GM18499 (cell line): ENCODE data around the gene CDK5.
A peak's percentile ranks its signal among the peaks of the same experiment; 100 is the strongest.
"Not testable (repeated sequence)": the region's sequence is repeated elsewhere in the genome, so short reads cannot be mapped to it uniquely, and the experiment has no call there.

Experiments used
- ATAC-seq: cut with Tn5 transposase; IDR thresholded peaks from one replicate; pipeline ENCODE4 v1.9.1; 2021; ENCODE audit warnings: moderate number of reproducible peaks; ENCODE audit not compliant: insufficient read depth, unreplicated experiment

The CDK5 gene

GRCh38 chr7:151018421-151019129 lies 39.1 kb downstream of the CDK5 start:
- ATAC-seq: no peak

GRCh38 chr7:151017953-151018420 lies 39.7 kb downstream of the CDK5 start:
- ATAC-seq: no peak

GRCh38 chr7:151017370-151017952 lies 40.2 kb downstream of the CDK5 start:
- ATAC-seq: no peak

- no peak for ATAC-seq
Measured at GRCh38 chr7:151016942-151017341, 40.8 kb downstream of the CDK5 start.

GRCh38 chr7:151016505-151016904 lies 41.2 kb downstream of the CDK5 start:
- no peak for ATAC-seq

GRCh38 chr7:151015967-151016366 lies 41.7 kb downstream of the CDK5 start:
- no peak for ATAC-seq

- ATAC-seq: no peak
Measured at GRCh38 chr7:151014950-151015349, 42.7 kb downstream of the CDK5 start.

GRCh38 chr7:151013733-151014497 lies 43.8 kb downstream of the CDK5 start:
- ATAC-seq: no peak

- no peak for ATAC-seq
Measured at GRCh38 chr7:151013356-151013732, 44.4 kb downstream of the CDK5 start.

- no peak for ATAC-seq
Measured at GRCh38 chr7:151012911-151013347, 44.8 kb downstream of the CDK5 start.

GRCh38 chr7:151012031-151012692 lies 45.5 kb downstream of the CDK5 start:
- ATAC-seq: no peak

GRCh38 chr7:151011616-151012015 lies 46.1 kb downstream of the CDK5 start:
- not testable (repeated sequence) for ATAC-seq

GRCh38 chr7:151011097-151011409 lies 46.6 kb downstream of the CDK5 start:
- ATAC-seq: no peak

- ATAC-seq: no peak
Measured at GRCh38 chr7:151010307-151011096, 47.2 kb downstream of the CDK5 start.

- no peak for ATAC-seq
Measured at GRCh38 chr7:151010037-151010306, 47.7 kb downstream of the CDK5 start.

- no peak for ATAC-seq
Measured at GRCh38 chr7:151009327-151010036, 48.2 kb downstream of the CDK5 start.

GRCh38 chr7:151008511-151009323 lies 49.0 kb downstream of the CDK5 start:
- ATAC-seq: peak; percentile 71

- ATAC-seq: no peak
Measured at GRCh38 chr7:151008143-151008510, 49.6 kb downstream of the CDK5 start.

- ATAC-seq: no peak
Measured at GRCh38 chr7:151007469-151007898, 50.2 kb downstream of the CDK5 start.
